NT2/D1 (cell line): Measurements from ENCODE around the gene AHDC1.

Experiments used
- DNase-seq: peaks from one replicate; pipeline ENCODE4 v3.0.0-alpha.2; 2011; ENCODE audit warnings: low read depth, low spot score
- H3K27me3 ChIP-seq: 2 replicates; pipeline ENCODE4 v1.6.0; 2011; ENCODE audit warnings: mild to moderate bottlenecking; ENCODE audit not compliant: insufficient read length, insufficient read depth
- H3K36me3 ChIP-seq: 2 replicates; pipeline ENCODE4 v1.6.1; 2011; ENCODE audit warnings: mild to moderate bottlenecking, low read length, mixed read lengths; ENCODE audit not compliant: insufficient read depth, insufficient read length
- H3K4me1 ChIP-seq: 2 replicates; pipeline ENCODE4 v1.5.1; 2011; ENCODE audit not compliant: insufficient read depth, insufficient read length
- H3K4me3 ChIP-seq: 2 replicates; pipeline ENCODE4 v1.5.1; 2011; ENCODE audit warnings: low read depth; ENCODE audit not compliant: insufficient read length
- H3K9ac ChIP-seq: 2 replicates; pipeline ENCODE4 v1.6.0; 2011; ENCODE audit warnings: low read depth; ENCODE audit not compliant: insufficient read length
- H3K9me3 ChIP-seq: 2 replicates; pipeline ENCODE4 v1.5.1; 2011; ENCODE audit warnings: mild to moderate bottlenecking, low read length; ENCODE audit not compliant: insufficient read depth
- SUZ12 ChIP-seq: IDR thresholded peaks from 2 replicates; pipeline ENCODE4 v1.6.1; 2011; ENCODE audit not compliant: insufficient read length, insufficient read depth; ENCODE audit errors: extremely low read depth
- YY1 ChIP-seq: IDR thresholded peaks from 2 replicates; pipeline ENCODE4 v1.6.1; 2011; ENCODE audit not compliant: insufficient read length, insufficient read depth
- ZNF274 ChIP-seq: IDR thresholded peaks from 2 replicates; pipeline ENCODE4 v1.6.1; 2011; ENCODE audit warnings: mild to moderate bottlenecking, low read depth, low read length

The AHDC1 gene

GRCh38 chr1:27598295-27598687, 5.7 kb downstream of the AHDC1 start:
- no peaks in the 10 kb centered on the region for H3K9me3 ChIP-seq
- peaks cover 80% of the 10 kb centered on the region for H3K4me1 ChIP-seq
- no peaks in the 10 kb centered on the region for H3K27me3 ChIP-seq
- H3K4me3 ChIP-seq, result no peak overlapping the region
- TF ChIP-seq YY1 (no peak), SUZ12 (no peak), ZNF274 (no peak)
- H3K36me3 ChIP-seq, result peaks cover 16% of the 10 kb centered on the region
- H3K9ac ChIP-seq, result peak overlapping the region; percentile 38
- no peak for DNase-seq

GRCh38 chr1:27597516-27598294, 6.2 kb downstream of the AHDC1 start:
- Histone ChIP-seq H3K36me3 (peaks cover 16% of the 10 kb centered on the region), H3K9me3 (no peaks in the 10 kb centered on the region), H3K9ac (peak overlapping the region; percentile 14), H3K4me1 (peaks cover 84% of the 10 kb centered on the region), H3K27me3 (no peaks in the 10 kb centered on the region), H3K4me3 (no peak overlapping the region)
- TF ChIP-seq YY1, result no peak
- TF ChIP-seq SUZ12, result no peak
- no peak for DNase-seq

GRCh38 chr1:27596986-27597385, 7.0 kb downstream of the AHDC1 start:
- H3K9me3 ChIP-seq, result no peaks in the 10 kb centered on the region
- peaks cover 17% of the 10 kb centered on the region for H3K36me3 ChIP-seq
- H3K4me3 ChIP-seq, result no peak overlapping the region
- H3K4me1 ChIP-seq, result peaks cover 88% of the 10 kb centered on the region
- TF ChIP-seq YY1, result no peak
- TF ChIP-seq SUZ12, result no peak
- TF ChIP-seq ZNF274, result no peak
- H3K27me3 ChIP-seq, result no peaks in the 10 kb centered on the region
- peak overlapping the region; percentile 37 for H3K9ac ChIP-seq
- no peak for DNase-seq

- peaks cover 91% of the 10 kb centered on the region for H3K4me1 ChIP-seq
- peak overlapping the region; percentile 82 for H3K9ac ChIP-seq
Observed at GRCh38 chr1:27596261-27596660, 7.7 kb downstream of the AHDC1 start.

GRCh38 chr1:27595597-27595996, 8.3 kb downstream of the AHDC1 start:
- peaks cover 91% of the 10 kb centered on the region for H3K4me1 ChIP-seq

More at GRCh38 chr1:27596261-27596660, 7.7 kb downstream of the AHDC1 start:
- TF ChIP-seq ZNF274, result no peak
- TF ChIP-seq SUZ12, result no peak
- no peak for TF ChIP-seq YY1
- Histone ChIP-seq H3K27me3 (no peaks in the 10 kb centered on the region), H3K4me3 (no peak overlapping the region), H3K36me3 (peaks cover 20% of the 10 kb centered on the region), H3K9me3 (no peaks in the 10 kb centered on the region)
- no peak for DNase-seq

DNA sequence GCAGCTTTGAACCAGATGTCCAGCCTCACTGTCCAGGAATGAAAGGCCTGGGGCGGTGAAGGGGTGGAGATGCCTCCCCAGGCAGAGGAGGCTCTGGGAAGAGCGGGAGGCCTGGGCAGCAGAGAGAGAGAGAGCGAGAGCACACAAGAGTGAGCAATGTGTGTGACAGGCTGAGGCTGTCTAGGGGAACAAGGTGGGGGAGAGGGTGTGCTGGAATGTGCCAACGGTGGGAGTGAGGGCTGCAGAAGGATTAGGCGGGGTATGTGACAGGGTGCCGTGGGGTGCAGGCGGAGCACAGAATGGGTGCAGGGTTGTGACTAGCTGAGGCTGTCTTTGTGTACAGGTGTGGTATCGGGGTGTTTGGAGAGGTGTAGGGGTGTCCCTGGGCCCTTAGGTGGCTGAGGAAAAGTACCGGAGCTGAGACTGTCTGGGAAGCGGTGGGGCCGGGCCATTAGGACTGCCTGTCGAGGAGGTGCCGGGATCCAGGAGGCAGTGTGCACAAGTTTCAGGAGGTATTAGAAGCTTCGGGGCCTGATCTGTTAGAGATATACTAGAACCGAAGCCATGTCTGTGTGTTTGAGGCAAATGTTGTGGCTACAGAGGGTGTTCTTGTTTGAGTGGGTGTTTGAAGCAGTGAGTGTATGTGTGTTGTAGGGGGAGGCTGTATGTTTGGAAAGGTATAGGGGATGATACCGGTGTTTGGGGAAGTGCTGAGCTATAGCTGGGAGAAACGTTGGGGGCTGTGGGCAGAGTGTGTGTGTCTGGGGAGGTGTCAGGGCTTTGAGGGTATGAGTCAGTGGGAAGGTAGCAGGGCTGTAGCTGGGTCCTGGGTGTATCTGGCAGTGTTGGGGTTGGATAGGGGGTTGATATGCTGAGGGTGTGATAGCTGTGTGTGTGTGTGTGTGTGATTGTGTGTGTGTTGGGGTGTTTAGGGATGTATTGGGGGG, 9.1 kb downstream of the AHDC1 start:
- no peak for TF ChIP-seq YY1
- no peak for TF ChIP-seq SUZ12
- TF ChIP-seq ZNF274, result no peak
- no peaks in the 10 kb centered on the region for H3K9me3 ChIP-seq
- DNase-seq, result no peak
- H3K9ac ChIP-seq, result peak overlapping the region; percentile 82
- peaks cover 90% of the 10 kb centered on the region for H3K4me1 ChIP-seq
- no peaks in the 10 kb centered on the region for H3K27me3 ChIP-seq
- peaks cover 30% of the 10 kb centered on the region for H3K36me3 ChIP-seq
- no peak overlapping the region for H3K4me3 ChIP-seq

More at GRCh38 chr1:27595597-27595996, 8.3 kb downstream of the AHDC1 start:
- H3K9ac ChIP-seq, result peak overlapping the region; percentile 82
- H3K27me3 ChIP-seq, result no peaks in the 10 kb centered on the region
- H3K9me3 ChIP-seq, result no peaks in the 10 kb centered on the region
- H3K36me3 ChIP-seq, result peaks cover 23% of the 10 kb centered on the region
- no peak overlapping the region for H3K4me3 ChIP-seq
- DNase-seq, result no peak
- TF ChIP-seq ZNF274 (no peak), YY1 (no peak)
